ENCODE results near the gene IGLL5.

Gene IGLL5

GRCh38 chr22:22872722-22873708 lies 14.6 kb upstream of the IGLL5 start:
- TF ChIP-seq CTCF (conservative IDR thresholded peaks at IDR 0.05), result no peak
- no peak overlapping the region for H3K27ac ChIP-seq

- TF ChIP-seq CTCF (conservative IDR thresholded peaks at IDR 0.05), result peak; percentile 93
- no peak overlapping the region for H3K27ac ChIP-seq
Observed at GRCh38 chr22:22877523-22878210, 9.9 kb upstream of the IGLL5 start.

- no peak for TF ChIP-seq CTCF (conservative IDR thresholded peaks at IDR 0.05)
- H3K27ac ChIP-seq, result no peak overlapping the region
Observed at GRCh38 chr22:22878211-22878570, 9.4 kb upstream of the IGLL5 start.

GRCh38 chr22:22878801-22879674 lies 8.6 kb upstream of the IGLL5 start:
- H3K27ac ChIP-seq, result no peak overlapping the region
- TF ChIP-seq CTCF (conservative IDR thresholded peaks at IDR 0.05), result peak; percentile 28; the same call in 1 of the 2 replicates

GRCh38 chr22:22879675-22880155 lies 7.9 kb upstream of the IGLL5 start:
- no peak for TF ChIP-seq CTCF (conservative IDR thresholded peaks at IDR 0.05)
- no peak overlapping the region for H3K27ac ChIP-seq

- no peak for TF ChIP-seq CTCF (conservative IDR thresholded peaks at IDR 0.05)
- no peak overlapping the region for H3K27ac ChIP-seq
Observed at GRCh38 chr22:22880645-22881044, 7.0 kb upstream of the IGLL5 start.
